Muscle of back (tissue), 13 donors: ENCODE data around the gene KCP. TPM values are rescaled to one million over a fixed set of nuclear protein-coding genes. Genes with fewer than 3 reads are reported as not detected.
"Not testable (repeated sequence)": the region's sequence is repeated elsewhere in the genome, so short reads cannot be mapped to it uniquely, and the experiment has no call there.

ENCODE experiments used
- DNase-seq, 3 donors: peaks; one replicate each; pipeline versions ENCODE4 v3.0.0 to v3.0.0-alpha.2; 2013
- long read RNA-seq, 9 donors: transcript quantifications; one replicate each; lab custom pipeline, GENCODE V29; 2026
- polyA plus RNA-seq, 10 donors: library from polyadenylated mRNA; unstranded; fragments of 120-200 nt; gene quantifications; one replicate each; pipeline ENCODE4 v1.2.1, GENCODE V29; 2013; ENCODE audit not compliant: insufficient read length in 10 of 10

KCP gene
- polyA plus RNA-seq = 1 to 10 TPM in 6 of 10 donors, under 1 TPM in 4; 0.48 to 1.8 (median 1.3) TPM
- long read RNA-seq, donor 1 = 0 reads
- long read RNA-seq, donor 2 = 0 reads
- long read RNA-seq, donor 3 = 0 reads
- long read RNA-seq, donor 4 = 0 reads
- long read RNA-seq, donor 5 = 0 reads
- long read RNA-seq, donor 6 = 0 reads
- long read RNA-seq, donor 7 = 0 reads
- long read RNA-seq, donor 8 = 0 reads
- long read RNA-seq, donor 9 = 0 reads

DNA sequence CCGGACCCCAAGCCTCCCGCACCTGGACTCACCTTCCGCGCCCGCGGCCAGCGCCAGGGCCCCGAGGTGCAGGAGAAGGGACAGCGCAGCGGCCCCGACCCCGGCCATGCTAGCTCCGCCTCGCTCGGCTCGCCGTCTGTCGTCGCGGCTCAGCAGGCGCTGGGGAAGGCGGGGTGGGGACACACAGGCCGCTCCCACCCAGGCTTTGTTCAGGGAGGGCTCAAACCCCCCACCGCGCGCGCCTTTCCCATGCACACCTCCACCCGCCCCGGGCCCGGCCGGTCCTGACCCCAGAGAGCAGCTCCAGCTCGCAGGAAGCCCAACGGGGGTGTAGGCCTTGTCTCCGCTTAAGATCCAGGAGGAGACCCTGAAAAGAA lies at the start of gene KCP:
Gene KCP (minus strand): TSS at position 141 of the 377 bp plus-strand sequence. CDS start 33 bp downstream, at position 108.
- peak in 1 of 3 donors; percentile 55 for DNase-seq

DNA sequence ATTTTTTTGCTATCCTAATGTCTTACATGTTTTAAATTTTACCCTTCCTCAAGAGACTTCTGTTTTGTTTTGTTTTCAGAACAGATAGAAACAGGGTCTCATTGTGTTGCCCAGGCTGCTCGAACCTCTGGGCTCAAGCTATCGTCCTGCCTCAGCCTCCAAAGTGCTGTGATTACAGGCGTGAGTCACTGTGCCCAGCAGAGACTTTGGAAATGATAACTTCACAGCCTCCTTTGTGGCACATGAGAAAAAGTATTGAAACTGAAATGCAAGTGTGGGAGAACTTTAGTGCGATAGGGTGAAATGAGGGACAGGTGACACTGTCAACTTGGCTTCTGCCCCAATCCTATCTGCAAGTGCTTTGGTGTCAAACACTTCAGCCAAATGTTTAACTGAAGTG lies 48.8 kb upstream of the KCP start:
- DNase-seq = no peak

DNA sequence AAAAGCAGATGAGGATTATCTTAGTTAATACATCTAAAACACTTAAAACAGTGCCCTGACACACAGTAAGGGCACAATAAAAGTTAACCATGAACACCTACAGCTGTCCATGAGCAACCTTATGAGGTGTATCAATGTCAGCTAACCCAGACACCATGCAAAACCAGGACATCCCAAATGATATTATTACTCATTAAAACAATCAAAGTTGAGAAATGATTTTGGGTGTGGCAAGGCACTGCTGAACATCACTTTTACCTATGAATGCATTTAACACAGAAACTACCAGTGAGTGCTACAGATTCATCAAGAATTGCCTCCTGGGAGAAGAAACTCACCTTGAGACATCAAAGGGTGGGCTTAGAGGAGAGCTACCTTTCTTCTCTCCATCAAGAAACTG lies 45.5 kb upstream of the KCP start:
- no peak for DNase-seq

DNA sequence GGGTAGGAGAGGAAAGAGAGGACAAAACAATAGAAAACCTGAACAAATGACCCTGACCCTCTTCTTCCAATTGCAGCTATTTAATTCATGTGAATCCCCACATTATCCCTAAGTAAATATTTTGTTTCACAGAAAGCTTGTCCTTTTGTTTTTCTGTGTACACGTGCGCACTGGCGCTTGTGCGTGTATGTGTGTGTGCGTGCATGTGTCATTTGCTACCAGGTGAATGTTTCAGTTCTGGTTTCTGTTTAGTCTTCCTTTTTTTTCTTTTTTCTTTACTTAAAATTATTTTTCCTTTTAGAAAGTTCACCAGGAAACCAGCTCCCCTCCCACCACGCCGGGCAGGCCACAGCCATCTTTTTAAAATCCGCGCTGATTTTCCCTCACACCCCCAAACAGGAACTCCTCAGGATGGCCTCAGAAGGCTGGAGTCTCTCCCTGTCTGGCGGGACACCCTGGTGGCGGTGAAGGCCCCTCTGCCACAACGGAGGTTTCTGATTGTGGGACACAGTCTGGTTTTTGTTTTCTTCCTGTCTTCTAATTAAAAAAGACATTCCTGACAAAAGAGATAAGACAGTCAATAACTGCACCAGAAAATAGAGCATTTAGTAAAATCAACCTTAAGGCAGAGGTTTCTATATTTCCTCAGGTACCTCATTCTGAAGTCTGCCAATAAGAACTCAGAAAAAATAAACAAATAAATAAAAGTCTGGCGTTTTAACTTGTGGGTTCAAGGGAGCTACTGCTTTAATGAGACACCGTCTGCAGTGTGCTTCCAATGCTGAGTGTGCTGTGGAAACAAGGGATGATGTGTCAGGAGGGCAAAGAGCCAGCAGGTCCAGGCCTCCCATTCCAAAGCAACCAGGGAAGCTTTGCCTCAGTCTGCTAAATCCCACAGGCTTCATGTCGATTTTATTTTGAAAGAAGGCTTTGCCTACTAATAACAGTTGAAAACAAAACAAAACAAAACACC lies 44.6 kb upstream of the KCP start:
- DNase-seq = peak; percentile 19 to 51 (median 51)

DNA sequence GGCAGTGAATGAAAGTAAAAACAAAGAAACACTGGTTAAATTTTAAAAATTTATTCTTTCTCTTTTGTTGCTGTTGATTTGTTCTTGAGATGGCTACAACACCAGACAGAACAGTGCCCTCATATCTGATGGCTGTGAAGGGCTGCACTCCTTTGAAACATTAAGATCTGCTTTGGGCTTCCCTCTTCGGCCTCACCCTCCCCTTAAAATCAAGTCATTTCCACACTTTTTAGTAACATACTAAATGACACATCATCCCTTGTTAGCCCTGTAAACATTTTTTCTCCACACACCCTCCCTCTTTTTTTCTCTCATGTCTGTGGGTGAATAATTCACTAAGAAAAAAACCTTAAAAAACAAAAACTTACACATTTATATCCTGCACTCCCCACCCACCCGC lies 43.6 kb upstream of the KCP start:
- no peak for DNase-seq

DNA sequence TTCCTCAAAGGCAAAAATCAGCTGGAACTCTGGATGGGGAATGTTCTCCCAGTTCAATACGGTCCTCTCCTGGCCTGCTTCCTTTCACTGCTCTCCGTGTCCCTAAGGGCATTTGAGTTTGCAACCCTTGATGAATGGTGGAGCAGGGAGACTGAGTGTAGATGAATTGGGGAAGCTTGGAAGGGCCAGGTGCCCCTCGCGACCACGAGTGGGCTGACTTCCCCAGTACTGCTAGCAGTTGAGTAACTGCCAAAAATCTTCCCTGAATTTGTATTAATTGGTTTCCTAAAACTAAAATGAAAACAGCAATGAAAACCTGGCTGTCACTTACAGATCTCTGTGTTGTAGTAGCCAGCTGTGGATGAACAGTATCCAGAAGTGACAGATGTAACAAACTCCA lies 40.8 kb upstream of the KCP start:
- DNase-seq = no peak

DNA sequence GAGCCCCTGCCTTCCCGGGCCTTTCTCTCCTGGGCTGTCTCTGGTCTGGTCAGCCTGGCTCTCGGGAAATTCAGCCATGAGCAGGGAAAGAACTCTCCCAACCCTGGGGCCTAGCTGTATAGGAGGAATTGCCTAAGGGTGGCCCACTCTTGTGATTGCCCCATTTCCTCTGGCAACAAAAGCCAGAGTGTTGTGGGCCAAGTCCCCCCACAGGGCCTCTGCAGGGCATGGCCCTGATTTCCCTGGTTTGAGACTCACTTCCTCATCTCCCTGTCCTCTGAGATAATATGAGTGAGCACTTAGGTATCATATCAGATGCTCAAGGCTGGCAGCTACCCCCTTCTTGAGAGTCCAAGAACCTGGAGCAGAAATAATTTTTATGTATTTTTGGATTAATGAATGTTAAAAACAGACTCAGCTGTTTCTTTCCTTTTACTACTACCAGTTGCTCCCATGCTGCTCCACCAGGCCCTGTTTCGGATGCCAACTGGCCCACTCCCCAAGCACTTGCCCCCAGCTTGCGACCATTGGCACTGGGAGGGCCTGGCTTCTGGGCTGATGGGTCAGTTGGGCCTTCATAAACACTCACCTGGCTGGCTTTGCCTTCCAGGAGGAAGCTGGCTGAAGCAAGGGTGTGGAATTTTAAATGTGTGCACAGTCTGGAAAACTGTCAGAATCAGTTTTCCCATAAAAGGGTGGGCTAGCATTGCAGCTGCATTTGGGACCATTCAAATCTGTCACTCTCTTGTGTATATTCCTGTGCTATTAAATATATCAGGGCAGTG lies 38.7 kb upstream of the KCP start:
- DNase-seq = no peak

DNA sequence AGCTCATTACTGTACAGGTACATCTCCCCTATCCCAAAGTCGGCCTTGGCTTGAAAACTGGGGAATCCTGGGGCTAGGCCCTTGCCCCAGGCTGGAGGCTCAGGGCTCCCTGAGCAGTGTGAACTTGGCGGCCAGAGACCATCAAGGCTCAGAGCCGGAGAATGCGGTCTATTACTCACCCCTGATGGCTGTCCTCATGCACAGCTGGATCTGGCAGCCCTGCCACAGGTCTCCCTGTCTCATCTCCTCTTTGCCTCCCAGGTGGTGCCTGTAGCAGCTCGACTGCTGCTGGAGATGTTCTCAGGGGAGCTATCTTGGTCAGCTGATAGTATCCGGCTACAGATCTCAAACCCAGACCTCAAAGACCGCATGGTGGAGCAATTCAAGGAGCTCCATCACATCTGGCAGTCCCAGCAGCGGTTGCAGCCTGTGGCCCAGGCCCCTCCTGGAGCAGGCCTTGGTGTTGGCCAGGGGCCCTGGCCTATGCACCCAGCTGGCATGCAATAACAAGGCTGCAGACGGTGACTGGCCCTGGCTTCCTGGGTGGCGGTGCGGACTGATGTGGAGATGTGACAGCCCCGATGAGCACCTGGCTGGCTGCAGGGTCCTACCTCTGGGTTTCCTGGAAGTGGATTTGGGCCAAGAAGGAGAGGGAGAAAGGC lies 37.9 kb upstream of the KCP start:
- DNase-seq = no peak

DNA sequence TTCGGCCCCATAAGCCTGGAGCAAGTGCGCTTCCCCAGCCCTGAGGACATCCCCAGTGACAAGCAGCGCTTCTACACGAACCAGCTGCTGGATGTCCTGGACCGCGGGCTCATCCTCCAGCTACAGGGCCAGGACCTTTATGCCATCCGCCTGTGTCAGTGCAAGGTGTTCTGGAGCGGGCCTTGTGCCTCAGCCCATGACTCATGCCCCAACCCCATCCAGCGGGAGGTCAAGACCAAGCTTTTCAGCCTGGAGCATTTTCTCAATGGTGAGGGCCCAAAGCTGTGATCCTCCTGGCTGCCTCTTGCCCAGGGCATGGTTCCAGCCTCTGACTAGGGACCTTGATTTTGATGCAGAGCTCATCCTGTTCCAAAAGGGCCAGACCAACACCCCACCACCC lies 37.3 kb upstream of the KCP start:
- DNase-seq = no peak

DNA sequence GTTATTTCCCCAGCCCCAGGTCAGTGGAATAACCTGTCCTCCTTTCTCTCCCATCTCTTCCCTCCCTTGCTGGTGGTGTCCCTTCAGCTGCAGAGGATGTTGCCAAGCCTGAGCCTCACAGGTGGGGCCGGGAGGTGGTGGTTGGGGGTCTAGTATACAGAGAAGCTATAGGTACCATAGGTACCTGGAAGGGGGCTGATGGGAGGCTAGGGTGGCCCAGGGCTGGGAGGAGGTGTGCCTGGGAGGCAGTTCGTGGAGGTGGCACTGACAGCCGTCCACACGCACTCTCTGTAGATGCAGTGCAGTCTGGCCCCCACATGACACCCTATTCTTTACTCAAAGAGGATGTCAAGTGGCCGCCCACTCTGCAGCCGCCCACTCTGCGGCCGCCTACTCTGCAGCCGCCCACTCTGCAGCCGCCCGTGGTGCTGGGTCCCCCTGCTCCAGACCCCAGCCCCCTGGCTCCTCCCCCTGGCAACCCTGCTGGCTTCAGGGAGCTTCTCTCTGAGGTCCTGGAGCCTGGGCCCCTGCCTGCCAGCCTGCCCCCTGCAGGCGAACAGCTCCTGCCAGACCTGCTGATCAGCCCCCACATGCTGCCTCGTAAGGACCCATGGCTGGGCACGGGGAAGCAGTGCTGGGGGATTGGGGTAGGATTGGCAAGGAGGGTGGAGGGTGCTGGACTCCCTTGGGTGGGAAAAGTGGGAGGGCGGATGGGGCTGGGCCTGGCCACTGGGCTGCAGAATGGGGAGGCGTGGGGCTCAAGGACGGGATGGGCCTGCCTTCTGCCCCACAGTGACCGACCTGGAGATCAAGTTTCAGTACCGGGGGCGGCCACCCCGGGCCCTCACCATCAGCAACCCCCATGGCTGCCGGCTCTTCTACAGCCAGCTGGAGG lies 36.7 kb upstream of the KCP start:
- no peak for DNase-seq

DNA sequence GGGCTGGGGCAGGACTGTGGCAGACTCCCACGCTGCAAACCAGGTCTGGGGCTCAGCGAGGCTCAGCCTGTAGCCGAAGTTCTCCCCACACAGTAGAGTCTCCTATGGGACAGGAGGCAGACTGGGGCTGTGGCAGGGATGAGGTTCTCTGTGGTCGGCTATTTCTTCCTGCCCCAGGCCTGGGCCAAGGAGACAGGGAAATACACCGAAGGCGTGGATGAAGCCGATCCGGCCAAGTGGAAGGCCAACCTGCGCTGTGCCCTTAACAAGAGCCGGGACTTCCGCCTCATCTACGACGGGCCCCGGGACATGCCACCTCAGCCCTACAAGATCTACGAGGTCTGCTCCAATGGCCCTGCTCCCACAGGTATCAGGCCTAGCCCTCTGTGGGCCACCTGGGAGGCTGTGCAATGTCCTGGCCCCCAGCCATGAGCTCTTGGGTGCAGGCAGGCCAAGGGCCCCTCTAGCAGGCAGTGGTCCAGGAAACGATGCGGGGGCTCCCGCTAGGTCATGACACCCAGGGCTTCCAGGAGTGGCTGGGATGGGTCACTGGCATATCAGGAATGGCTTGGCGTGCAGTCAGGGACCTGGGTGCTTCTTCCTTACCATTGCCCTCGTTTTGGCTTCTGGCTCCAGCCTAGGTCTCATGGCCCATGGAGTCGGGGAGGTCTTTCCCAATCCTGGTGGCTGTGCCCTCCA lies 35.3 kb upstream of the KCP start:
- DNase-seq = no peak

DNA sequence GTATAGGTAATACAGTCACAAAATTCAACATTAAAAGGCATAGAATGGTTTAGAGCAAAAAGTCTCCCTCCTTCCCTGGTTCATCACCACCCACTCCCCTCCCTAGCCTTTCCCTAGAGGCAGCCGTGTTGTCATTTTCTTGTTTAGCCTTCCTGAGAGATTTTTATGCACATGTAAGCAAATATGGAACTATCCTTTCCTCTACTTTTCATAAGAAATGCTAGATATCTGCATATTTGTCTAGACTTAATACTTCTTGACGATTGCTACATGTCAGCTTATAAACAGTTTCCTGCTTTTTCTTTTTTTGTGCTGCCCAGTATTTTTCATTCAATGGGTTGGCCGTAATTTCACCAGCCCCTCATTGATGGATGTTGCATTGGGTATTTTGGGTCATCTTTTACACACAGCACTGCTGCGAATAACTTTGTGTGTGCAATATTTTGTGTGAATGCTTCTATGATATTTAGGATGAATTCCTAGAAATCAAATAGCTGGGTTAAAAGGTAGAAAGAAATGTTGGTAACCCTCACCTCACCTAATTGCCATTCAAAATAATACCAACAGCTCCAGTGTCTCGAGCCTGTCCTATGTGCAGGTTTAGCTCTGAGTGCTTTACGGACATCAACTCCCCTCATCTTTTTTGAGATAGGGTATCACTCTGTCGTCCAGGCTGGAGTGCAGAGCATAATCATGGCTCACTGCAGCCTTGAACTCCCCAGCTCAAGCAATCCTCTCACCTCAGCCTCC lies 34.2 kb upstream of the KCP start:
- no peak for DNase-seq

DNA sequence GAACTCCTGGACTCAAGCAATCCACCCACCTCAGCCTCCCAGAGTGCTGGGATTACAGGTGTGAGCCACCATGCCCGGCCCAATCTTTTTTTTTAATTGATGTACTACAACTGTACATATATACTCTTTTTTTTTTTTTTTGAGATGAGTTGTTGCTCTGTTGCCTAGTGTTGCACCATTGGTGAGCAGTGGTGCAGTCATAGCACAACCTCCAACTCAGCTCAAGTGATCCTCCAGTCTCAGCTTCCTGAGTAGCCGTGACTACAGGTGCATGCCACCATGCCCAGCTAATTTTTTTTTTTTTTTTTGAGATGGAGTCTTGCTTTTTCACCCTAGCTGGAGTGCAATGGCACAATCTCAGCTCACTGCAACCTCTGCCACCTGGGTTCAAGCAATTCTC lies 32.7 kb upstream of the KCP start:
- not testable (repeated sequence) for DNase-seq

DNA sequence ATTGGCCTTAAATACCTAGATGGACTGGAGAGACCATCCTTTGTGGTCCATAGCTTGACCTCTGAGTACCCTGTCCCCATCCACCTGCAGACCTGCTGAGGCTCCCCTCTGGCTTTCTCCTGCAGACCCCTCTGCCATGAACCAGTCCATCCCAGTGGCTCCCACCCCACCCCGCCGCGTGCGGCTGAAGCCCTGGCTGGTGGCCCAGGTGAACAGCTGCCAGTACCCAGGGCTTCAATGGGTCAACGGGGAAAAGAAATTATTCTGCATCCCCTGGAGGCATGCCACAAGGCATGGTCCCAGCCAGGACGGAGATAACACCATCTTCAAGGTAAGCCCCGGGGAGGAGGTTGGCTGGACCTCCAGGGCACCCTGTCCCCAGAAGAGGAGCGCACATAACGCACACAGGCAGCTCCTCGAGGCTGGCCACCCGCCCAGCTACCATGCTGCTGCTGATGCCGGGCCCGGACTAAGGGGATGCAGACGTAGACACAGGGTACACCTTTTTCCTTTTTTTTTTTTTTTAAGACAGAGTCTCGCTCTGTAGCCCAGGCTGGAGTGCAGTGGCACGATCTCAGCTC lies 31.5 kb upstream of the KCP start:
- no peak for DNase-seq

DNA sequence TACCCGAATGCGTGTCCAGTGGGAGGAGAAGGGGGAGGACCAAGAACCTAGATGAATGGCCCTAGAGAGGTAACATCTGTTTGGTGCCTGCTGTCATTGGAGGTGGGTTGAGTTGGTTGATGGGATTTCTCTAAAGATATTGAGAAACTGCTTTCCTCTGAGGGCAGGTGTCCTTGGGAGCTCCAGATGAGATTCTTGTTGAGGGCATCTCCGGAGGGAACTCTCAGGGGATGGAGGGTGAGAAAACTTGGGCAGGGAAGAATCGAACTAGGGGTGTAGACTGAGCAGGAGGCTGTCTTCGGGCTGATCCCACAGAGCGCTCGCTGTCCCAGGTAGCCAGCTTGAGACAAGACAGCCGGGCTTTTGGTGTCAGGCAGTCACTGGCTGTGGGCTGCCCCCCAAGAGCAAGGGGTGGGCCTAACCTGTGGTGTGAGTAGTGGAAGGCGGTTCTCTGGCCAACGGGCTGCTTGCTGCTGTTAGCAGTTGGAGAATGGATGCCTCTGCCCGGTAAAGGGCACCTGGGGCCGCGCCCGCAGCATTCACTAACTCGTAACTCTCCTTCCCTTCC lies 30.9 kb upstream of the KCP start:
- no peak for DNase-seq

DNA sequence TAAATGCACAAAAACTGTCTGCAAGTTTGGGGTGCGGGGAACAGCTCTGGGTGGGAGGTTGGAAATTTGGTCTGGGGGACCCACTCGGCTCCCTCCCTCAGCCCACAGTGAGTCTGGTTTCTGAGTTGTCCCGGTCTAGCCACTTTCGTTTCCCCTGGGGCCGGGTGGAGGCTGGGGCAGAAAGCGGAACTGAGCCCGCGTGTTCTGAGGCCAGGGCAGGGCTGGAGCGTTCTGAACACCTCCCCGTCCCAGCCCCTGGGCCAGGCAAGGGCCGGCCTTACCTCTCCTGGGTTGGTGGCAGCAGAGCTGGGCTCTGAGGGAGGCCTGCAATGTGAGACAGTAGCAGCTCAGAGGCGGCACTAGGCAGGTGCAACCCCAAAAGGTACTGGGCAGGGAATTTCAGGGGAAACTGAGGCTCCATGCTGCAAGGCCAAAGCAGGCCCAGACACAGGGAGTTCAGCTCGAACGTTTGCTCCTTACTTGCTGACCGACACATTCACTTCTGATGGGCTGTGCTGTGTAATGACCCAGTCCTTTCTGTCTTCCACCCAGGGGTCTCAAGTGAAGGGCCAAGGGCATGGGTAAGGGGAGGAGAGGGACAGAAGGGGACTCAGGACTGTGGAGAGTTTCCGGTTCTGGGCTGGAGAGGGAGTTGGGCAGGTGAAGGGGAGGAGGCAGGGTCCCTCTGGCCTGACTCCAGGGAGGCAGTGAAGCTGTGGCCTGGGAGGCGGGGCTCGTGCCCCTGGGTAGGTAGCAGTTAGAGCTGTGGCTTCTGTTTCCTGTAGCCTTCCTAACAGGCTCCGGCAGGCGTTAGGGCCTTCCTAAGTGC lies 30.2 kb upstream of the KCP start:
- peak in 2 of 3 donors; percentile 24 to 48 for DNase-seq

DNA sequence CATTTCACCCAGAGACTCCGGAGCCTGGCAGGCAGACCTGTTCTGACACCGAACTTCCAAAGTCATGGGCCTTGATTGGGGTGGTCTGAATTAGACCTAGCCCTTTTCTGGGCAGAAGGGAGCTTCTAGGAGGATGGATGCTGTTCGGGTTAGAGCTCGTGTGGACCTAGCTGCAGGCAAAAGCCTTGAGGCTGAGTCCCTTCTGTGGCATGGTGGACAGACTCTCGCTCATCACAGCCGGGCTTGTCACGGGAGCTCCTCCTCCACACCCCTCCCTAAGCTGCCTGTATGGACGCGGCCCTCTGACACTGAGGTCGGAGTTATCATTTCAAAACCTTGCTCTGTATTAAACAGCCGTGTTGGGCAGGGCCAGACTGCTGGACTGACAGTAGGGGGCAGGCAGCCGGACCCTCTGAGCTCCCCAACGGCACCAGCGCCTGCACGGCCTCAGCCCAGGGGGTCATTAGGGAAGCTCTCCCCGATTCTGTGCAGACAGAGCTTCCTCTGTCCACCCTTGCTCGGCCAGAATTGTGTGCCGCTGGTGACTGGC lies 29.4 kb upstream of the KCP start:
- DNase-seq = no peak
